HFFc6 (cell line): Measurements from ENCODE around the gene EFCAB6. TPM values are rescaled to one million over a fixed set of nuclear protein-coding genes. Genes with fewer than 3 reads are reported as not detected.

ENCODE experiments used
- DNase-seq: peaks from one replicate; pipeline ENCODE4 v3.0.0-alpha.2; 2018
- H3K27ac Mint-ChIP-seq: 2 replicates; pipeline ENCODE4 v1.8.0; 2020; ENCODE audit warnings: mild to moderate bottlenecking, mixed read lengths
- H3K27me3 Mint-ChIP-seq: 2 replicates; pipeline ENCODE4 v1.8.0; 2021; ENCODE audit warnings: mild to moderate bottlenecking, moderate library complexity, mixed read lengths; ENCODE audit not compliant: insufficient read depth
- H3K36me3 Mint-ChIP-seq: 2 replicates; pipeline ENCODE4 v1.8.0; 2021; ENCODE audit warnings: low read depth, mixed read lengths
- H3K4me1 Mint-ChIP-seq: 2 replicates; pipeline ENCODE4 v1.8.0; 2020; ENCODE audit warnings: low read depth, mixed read lengths
- H3K4me3 Mint-ChIP-seq: 2 replicates; pipeline ENCODE4 v1.8.0; 2020; ENCODE audit warnings: mild to moderate bottlenecking, moderate library complexity, mixed read lengths
- H3K9me3 Mint-ChIP-seq: 2 replicates; pipeline ENCODE4 v1.8.0; 2020; ENCODE audit warnings: mild to moderate bottlenecking, mixed read lengths
- total RNA-seq, 6 experiments: library from RNA; stranded (reverse); fragmentation: NEBNext Ultra II Directional; extraction: Animal tissue kit (Norgen Biotek cat#: 25700); gene quantifications; 2 replicates in 1 of 6; 3 replicates in 5 of 6; pipeline ENCODE4 v1.2.3, GENCODE V29; 2021
- TF ChIP-seq, protein P1 (sequence below): fragments of 200-600 bp; sonication (generic); IDR thresholded peaks from 2 replicates; pipeline ENCODE4 v1.5.0; 2021; ENCODE audit warnings: antibody characterized with exemption, mild to moderate bottlenecking

EFCAB6 gene
- total RNA-seq, 6 experiments from 2014 or later: 0.33 to 0.95 (median 0.64) TPM

DNA sequence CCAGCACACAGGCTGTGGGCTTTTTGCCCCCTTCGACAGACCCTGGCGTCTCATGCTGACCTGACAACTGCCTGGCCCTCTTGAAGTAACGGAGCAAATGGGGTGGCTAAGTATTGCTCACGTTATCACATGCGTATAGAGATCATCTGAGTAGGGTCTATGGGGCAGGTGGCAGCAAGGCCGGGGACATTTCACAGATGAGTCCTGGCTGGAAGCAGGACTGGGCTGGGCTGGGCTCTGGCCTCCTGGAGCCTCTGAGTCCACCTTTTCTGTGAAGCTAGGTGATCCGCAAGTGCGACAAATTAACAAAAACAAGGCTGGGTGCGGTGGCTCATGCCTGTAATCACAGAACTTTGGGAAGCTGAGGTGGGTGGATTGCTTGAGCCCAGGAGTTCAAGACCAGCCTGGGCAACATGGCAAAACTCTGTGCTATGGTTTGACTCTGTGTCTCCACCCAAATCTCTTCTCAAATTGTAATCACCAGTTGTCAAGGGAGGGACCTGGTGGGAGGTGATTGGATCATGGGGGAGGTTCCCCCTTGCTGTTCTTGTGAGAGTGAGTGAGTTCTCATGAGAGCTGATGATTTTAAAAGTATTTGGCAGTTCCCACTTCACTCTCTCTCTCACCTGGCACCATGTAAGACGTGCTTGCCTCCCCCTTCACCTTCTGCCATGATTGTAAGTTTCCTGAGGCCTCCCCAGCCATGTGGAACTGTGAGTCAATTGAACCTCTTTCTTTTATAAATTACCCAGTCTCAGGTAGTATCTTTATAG, 278.3 kb downstream of the EFCAB6 start:
- Mint-ChIP-seq H3K9me3 (peaks cover 72% of the 10 kb centered on the region), H3K27me3 (peaks cover 7% of the 10 kb centered on the region), H3K4me3 (no peak overlapping the region), H3K36me3 (peaks cover 18% of the 10 kb centered on the region), H3K4me1 (no peaks in the 10 kb centered on the region), H3K27ac (no peak overlapping the region)
- no peak for DNase-seq
- TF ChIP-seq, protein P1, sequence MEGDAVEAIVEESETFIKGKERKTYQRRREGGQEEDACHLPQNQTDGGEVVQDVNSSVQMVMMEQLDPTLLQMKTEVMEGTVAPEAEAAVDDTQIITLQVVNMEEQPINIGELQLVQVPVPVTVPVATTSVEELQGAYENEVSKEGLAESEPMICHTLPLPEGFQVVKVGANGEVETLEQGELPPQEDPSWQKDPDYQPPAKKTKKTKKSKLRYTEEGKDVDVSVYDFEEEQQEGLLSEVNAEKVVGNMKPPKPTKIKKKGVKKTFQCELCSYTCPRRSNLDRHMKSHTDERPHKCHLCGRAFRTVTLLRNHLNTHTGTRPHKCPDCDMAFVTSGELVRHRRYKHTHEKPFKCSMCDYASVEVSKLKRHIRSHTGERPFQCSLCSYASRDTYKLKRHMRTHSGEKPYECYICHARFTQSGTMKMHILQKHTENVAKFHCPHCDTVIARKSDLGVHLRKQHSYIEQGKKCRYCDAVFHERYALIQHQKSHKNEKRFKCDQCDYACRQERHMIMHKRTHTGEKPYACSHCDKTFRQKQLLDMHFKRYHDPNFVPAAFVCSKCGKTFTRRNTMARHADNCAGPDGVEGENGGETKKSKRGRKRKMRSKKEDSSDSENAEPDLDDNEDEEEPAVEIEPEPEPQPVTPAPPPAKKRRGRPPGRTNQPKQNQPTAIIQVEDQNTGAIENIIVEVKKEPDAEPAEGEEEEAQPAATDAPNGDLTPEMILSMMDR: no peak

DNA sequence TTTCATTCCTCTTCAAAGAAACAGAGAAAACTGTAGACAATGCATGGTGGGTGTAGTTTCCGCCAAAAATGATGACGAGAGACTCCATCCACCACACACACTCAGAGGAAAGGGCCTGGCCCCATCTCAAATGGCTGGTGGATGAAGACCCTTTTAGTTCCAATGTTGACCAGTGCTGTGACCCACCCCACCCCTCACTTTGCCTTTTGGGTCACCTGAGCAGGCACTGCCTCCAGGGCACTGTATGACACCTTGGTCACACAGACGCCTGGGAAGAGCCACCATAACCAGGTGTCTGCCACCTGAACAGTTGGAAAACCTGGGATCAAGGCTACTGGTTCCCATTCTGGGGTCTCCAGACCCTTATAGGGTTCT, 279.0 kb downstream of the EFCAB6 start:
- Mint-ChIP-seq H3K4me3 (no peak overlapping the region), H3K9me3 (peaks cover 69% of the 10 kb centered on the region), H3K4me1 (no peaks in the 10 kb centered on the region), H3K27me3 (peaks cover 7% of the 10 kb centered on the region), H3K36me3 (peaks cover 16% of the 10 kb centered on the region), H3K27ac (no peak overlapping the region)
- TF ChIP-seq, protein P1: no peak
- DNase-seq: no peak

DNA sequence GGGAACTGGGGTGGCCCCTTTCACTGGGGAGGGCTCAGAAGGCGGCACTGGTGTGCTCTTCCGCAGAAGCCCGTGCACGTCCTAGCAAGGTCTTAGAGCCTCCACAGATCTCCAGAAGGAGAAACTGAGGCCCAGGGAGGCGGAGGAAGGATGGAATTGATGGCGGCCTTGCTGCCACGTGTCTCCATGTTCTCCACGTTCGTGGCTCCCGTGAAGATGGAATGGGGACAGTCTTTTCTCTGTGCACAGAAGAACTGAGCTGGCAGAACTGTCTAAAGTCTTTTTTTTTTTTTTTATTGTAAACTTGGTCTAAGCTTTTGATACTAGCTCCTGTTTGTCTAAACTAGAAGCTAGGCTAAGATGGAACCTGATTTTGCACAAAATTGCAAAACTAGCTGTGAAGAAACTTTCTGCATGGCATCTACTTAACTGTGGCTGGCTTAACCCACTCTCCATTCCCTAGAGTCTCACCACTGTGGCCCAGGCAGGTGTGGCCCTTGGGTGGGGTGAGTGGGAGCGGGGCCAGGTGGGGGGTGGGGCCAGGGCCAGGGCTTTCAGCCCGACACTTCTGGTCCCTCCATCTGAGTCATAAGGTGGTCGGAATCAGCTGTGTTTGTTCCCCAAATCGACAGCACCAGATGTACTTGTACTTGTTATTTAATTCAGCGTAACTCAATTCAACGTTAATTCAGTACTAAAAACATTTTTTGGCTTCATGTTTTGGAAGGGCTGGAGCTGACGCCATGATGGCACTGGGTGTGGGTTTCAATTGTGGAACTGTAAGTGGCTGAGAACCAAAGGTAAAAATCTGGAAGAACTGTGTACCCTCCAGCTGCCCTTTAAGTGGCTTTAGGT, 279.6 kb downstream of the EFCAB6 start:
- peaks cover 7% of the 10 kb centered on the region for H3K27me3 Mint-ChIP-seq
- TF ChIP-seq, protein P1: no peak
- H3K27ac Mint-ChIP-seq: no peak overlapping the region
- no peak for DNase-seq
- H3K9me3 Mint-ChIP-seq: peaks cover 69% of the 10 kb centered on the region
- H3K36me3 Mint-ChIP-seq: peaks cover 13% of the 10 kb centered on the region
- no peak overlapping the region for H3K4me3 Mint-ChIP-seq
- H3K4me1 Mint-ChIP-seq: no peaks in the 10 kb centered on the region

DNA sequence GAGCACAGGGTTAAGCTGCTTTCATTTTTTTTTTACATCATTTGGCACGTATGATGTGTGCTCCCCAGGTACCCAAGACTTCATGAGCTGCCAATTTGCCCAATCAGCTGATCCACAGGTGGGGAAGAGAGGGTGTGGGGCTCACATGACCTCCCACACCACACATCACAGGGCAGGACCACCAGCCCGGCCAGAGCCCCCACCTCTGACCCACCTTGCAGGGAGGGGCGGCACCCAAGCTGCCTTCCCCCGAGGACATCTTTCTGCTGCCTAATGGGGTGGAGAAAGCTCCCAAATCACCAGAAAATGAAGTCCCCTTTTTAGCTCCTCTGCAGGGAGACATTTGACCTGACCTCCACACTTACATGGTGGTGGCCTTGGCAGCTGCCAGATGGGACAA, 280.5 kb downstream of the EFCAB6 start:
- H3K27ac Mint-ChIP-seq: no peak overlapping the region
- H3K27me3 Mint-ChIP-seq: peaks cover 7% of the 10 kb centered on the region

DNA sequence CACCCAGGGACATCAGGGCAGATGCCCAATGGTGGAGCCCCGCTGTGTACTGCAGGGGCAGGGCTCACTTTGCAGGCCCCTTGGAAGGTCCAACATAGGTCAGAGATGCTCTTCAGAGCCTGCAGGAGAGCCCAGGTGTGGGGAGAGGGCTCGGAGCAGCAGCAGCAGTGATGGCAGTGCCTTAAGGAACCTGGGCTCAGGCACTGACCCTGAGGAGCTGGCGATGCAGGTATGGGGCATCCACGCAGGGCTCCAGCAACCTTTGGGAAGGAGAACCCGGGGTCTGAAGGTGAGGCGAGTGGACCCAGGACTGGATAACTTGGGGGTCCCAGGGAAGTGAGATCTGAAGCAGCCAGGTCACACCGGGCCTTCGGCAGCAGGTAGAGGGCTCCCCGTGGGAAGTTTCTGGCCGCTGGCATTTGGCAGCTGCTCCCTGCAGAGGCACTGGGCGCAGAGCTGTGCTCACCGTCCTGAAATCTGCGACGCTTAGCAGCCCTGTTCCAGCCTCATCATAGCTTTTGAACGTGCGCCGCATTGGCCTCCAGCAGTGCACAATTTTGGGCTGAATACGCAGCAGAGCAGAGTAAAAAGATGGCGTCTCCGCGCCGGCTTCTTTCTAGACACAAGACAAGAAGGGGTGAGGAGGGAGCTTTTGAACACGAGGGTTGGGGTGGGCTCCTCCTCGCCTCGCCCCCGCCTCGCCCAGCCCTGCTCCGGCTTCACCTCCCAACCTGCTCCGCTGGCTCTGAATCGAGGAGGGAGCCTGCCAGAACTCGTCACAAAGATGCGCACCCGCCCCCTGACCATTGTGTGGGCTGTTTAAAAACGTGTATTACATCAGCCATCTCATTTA, 281.5 kb downstream of the EFCAB6 start:
- TF ChIP-seq, protein P1: no peak
- H3K27ac Mint-ChIP-seq: no peak overlapping the region

More for the DNA sequence above, 280.5 kb downstream of the EFCAB6 start:
- TF ChIP-seq, protein P1: no peak
- Mint-ChIP-seq H3K36me3 (peaks cover 18% of the 10 kb centered on the region), H3K9me3 (peaks cover 70% of the 10 kb centered on the region), H3K4me3 (no peak overlapping the region), H3K4me1 (no peaks in the 10 kb centered on the region)
- DNase-seq: no peak

More for the DNA sequence above, 281.5 kb downstream of the EFCAB6 start:
- Mint-ChIP-seq H3K4me3 (no peak overlapping the region), H3K9me3 (peaks cover 75% of the 10 kb centered on the region), H3K4me1 (no peaks in the 10 kb centered on the region), H3K36me3 (peaks cover 18% of the 10 kb centered on the region), H3K27me3 (peaks cover 7% of the 10 kb centered on the region)
- DNase-seq: no peak
